Stimulated activated CD4-positive, alpha-beta T cell treated with anti-CD3 and anti-CD28 coated beads, Interleukin-2, amount 100 ng/mL, for 4 hours (primary cell): ENCODE data around the gene PCYT1A.

Experiments
- DNase-seq: peaks from one replicate; pipeline ENCODE4 v3.0.0-alpha.2; 2020; ENCODE audit warnings: low read depth

The PCYT1A gene

GRCh38 chr3:196237203-196237602 lies 50.3 kb downstream of the PCYT1A start:
- no peak for DNase-seq

GRCh38 chr3:196236223-196236622 lies 51.3 kb downstream of the PCYT1A start:
- DNase-seq, result no peak

DNA sequence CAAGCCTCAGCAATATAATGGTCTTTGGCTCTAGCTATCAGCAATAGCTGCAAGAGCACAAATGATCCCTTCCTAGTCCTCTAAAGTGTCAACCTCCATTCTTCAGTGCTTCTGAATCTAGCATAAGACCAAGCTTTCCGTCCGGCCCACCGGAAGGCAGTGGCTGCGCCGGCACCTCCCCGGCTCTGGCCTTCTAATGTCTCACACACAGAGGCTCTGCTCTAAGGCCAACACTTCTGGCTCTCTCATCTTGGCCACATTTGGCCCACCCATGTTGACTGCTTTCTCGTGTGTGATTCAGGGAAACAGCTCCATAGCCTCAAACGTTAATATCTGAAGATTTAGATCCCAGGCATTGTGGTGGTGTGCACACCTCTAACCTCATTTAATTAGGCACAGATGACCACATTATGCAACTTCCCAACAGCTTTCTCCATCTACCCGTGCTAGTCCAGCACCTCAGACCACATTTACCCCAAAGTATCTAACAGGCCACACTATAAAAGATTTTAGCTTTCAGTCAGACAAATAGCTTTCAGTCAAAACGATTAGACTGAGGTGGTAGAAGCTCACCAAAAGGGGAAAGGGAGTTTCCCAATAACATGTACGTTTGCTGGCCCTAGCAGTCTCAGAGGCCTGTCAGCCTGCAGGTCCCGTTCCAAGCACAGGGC lies 51.9 kb downstream of the PCYT1A start:
- no peak for DNase-seq

DNA sequence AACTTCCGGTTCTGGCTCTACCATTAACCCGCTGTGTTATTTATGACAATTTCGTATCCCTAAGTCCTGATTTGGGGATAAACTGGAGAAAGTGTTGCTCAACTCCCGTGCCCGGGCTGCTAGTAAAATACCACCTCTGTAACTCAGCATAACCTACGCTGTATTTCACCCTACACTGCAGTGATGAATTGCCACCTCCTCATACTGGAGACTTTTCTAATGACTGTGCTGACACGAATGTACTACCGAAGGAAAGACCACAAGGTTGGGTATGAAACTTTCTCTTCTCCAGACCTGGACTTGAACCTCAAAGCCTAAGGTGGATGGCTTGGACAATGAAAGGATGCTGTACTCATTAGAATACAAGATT lies 54.7 kb downstream of the PCYT1A start:
- no peak for DNase-seq

GRCh38 chr3:196232154-196232881 lies 55.2 kb downstream of the PCYT1A start:
- DNase-seq, result no peak

DNA sequence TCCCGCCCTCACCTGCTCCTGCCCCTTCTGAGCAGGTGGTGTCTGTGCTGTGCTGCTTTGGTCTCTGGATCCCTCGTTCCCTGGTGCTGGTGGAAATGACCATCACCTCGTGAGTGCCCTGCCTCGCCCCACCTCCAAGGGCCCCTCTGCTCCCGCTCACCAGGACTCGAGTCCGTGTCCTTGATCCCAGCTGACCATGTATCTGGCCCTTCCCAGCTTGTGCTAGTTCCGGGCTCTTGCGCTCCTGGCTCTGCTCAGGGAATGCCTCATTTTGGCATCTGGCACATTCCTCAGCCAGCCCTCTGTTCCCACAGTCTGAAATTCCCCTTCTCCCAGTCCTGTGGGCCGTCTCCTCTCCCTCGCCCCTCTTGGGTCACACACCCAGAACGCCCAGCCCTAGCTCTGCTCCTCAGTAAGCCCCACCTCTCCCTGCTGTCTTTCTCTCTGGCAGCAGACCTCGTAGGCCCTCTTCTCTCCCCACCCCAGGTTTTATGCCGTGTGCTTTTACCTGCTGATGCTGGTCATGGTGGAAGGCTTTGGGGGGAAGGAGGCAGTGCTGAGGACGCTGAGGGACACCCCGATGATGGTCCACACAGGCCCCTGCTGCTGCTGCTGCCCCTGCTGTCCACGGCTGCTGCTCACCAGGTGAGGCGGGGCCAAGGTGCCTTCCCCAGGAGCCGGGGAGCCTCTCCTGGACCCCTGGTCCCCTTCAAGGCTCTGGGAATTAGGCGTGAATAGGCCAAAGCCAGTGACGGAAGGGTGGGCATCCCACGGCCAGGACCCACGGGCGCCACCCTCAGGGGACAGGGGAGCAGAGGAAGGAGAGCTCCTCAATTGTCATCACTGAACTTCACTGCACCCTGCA lies 59.7 kb downstream of the PCYT1A start:
- DNase-seq, result no peak

- no peak for DNase-seq
Measured at GRCh38 chr3:196227121-196227561, 60.4 kb downstream of the PCYT1A start.

DNA sequence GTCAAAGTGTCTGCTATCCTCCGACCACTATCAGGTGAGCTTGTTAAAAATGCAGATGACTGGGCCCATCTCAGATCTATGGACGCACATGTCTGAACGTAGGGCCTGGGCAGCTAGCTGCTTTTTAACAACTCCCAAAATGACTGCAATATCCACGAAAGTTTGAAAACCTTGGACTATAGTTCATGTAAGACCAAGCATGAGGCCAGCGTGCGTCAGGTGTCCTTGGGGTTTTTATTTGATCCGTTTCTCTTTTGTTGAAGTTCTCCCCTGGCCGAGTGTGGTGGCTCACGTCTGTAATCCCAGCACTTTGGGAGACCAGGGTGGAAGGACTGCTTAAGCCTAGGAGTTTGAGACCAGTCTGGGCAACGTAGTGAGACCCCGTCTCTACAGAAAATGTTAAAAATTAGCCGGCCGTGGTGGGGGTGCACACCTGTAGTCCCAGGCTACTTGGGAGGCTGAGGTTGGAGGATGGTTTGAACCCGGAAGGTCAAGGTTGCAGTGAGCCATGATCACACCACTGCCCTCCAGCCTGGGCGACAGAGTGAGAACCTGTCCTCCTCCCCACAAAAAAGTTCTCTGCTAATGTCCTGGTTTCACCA lies 61.7 kb downstream of the PCYT1A start:
- no peak for DNase-seq

GRCh38 chr3:196225086-196225485 lies 62.4 kb downstream of the PCYT1A start:
- no peak for DNase-seq

GRCh38 chr3:196222876-196223595 lies 64.5 kb downstream of the PCYT1A start:
- no peak for DNase-seq

DNA sequence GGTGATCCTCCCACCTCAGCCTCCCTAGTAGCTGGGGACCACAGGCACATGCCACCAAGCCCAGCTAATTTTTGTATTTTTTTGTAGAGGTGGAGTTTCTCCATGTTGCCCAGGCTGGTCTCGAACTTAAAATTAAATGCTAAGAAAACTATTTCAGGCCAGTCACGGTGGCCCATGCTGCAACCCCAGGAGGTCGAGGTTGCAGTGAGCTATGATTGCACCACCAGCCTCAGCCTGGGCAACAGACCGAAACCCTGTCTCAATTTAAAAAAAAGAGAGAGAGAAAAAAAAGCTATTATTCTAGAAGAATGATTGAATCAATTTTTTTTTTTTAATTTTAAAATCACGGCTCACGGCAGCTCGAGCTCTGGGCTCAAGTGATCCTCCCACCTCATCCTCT lies 66.5 kb downstream of the PCYT1A start:
- DNase-seq, result no peak

DNA sequence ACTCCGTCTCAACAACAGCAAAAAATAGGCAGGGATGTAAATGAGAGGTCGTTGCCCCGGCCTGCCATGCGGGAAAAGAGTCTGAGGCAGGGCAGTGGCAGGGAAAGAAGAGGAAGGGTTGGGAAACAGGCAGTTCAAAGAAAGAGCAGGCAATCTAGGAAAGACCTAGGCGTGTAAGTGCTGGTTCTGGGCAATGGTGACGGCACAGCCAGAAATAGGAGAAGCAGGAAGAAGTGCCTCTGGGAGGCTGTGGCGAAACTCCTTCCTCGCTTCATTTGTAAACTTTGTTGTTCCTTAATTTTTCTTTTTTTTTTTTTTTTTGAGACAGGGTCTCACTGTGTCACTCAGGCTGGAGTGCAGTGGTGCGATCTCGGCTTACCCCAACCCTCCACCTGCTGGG lies 66.9 kb downstream of the PCYT1A start:
- no peak for DNase-seq

GRCh38 chr3:196219970-196220311 lies 67.6 kb downstream of the PCYT1A start:
- no peak for DNase-seq

DNA sequence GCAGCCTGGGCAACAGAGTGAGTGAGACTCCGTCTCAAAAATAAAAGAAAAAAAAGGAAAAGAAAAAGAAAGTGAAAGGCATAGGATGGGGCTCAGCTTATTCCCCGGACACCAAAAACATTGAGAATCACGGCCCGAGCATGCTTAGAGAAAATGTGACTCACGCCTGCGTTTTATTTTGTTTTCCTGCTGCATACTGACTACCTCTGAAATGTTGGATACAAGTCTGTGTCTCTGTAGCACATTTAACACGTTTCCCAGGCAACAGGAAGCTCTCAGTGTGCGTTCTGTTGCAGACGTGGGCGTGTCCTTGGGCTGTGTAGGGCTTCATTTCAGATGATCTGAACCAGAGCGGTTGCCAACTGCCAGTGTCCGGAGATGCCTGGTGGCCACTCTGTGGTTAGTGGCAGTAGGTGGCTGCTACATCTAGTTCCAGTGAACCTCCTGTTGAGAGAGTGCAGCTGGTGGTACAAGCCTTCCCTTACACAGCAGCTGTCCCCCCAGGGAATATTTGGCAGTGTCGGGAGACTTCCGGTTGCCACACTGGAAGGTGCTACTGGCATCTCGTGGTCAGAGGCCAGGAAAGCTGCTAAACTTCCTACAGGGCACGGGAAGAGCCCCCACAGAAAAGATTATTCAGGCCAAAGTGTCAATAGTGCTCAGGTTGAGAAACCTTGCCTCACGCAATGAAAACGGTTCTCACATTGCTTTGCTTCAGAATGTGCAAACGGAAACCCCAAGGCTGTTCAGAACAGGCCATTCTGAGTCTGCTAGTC lies 68.1 kb downstream of the PCYT1A start:
- peak; percentile 56 for DNase-seq

DNA sequence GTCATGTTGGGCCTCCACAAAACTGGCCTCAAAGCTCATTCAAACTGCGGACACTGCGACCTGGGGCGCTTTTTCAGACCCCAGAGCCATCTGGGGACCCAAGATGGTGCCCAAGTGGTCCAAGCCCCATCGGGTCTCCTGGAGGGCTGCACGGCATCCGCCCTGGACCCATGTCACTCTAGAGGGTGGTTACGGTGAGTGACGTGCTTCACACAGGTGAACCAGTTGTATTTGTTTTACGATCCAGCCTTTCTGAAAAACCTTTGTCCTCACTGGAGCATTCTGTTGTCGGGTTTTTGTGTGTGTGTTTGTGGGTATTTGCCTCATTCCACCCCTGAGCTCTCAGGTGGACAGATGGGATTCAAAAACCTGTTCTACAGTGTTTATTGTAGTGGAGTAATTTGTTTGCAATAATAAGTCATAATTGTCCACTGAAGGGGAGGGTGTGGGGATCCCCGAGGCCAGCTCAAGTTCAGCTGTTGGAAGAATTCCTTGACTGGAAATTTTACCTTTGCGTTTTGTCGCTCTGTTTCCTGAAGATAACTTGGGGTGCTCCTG lies 69.3 kb downstream of the PCYT1A start:
- no peak for DNase-seq

DNA sequence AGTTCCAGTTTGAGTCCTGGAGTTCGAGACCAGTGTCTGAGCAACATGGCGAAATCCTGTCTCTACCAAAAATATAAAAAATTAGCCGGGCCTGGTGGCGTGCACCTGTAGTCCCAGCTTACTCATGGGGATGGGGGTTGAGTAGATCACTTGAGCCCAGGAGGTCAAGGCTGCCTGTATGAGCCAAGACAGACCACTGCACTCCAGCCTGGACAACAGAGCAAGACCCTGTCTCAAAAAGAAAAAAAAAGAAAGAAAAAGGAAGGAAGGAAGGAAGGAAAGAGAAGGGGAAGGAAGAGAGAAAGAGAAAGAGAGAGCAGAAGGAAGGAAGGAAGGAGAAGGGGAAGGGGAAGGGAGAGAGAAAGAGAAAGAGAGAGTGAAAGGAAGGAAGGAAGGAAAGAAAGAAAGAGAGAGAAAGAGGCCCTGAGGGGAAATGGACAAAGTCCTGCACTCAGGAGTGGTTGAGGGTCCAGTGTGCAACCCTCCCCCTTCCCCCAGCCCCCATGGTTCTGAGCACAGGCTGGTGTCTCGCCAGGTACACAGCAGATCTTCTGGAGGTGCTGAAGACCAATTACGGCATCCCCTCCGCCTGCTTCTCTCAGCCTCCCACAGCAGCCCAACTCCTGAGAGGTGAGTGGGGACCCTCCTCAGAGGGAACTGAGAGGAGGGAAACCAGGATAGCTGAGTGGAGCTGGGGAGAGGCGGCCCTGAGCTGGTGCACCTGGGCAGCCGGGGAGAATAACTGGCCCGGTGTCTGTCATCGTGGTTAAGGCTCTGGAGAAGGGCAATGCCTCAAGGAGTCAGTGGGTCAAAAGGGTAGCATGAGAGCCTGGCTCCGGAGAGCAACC lies 70.0 kb downstream of the PCYT1A start:
- DNase-seq, result no peak

GRCh38 chr3:196216681-196217211 lies 70.8 kb downstream of the PCYT1A start:
- DNase-seq, result no peak

- DNase-seq, result no peak
Measured at GRCh38 chr3:196216089-196216564, 71.4 kb downstream of the PCYT1A start, which contains the start of gene SLC51A. Gene SLC51A (plus strand): TSS chr3:196216534. CDS start chr3:196216713, 179 bp downstream.

DNA sequence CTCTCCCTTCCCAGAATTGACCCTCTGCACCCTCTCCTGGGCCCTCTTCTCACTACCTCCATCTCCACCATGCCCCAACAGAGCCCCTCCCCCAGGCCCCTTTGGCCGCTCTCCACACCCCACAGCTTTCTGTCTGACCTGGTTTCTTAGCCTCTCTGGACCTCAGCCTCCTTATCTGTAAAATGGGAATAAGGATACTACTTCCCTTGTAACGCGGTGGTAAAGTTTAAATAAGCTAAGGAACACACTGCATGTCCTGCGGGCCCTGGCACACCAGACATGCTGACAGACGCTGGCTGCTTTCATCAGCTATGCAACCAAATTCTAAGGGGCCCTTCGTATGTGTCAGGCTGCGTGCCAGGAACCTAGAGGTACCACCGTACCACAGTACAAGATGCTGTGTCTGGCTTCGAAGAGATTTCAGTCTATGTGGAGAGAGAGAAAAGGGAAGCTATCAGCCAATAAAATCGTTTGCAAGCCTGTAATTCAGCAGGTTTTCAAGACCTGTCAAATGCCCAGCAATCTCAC lies 72.0 kb downstream of the PCYT1A start:
- DNase-seq, result no peak
